VCaP (cell line): Measurements from ENCODE around the gene CDC5L.

Experiments used
- H3K27ac ChIP-seq: fragments of 450-650 bp; 2 replicates; pipeline ENCODE4 v1.5.1; 2017
- TF ChIP-seq, protein P1 (sequence below): fragments of 450-650 bp; conservative IDR thresholded peaks from 2 replicates; pipeline ENCODE4 v1.5.1; 2017; ENCODE audit warnings: mild to moderate bottlenecking, moderate library complexity

Gene CDC5L

DNA sequence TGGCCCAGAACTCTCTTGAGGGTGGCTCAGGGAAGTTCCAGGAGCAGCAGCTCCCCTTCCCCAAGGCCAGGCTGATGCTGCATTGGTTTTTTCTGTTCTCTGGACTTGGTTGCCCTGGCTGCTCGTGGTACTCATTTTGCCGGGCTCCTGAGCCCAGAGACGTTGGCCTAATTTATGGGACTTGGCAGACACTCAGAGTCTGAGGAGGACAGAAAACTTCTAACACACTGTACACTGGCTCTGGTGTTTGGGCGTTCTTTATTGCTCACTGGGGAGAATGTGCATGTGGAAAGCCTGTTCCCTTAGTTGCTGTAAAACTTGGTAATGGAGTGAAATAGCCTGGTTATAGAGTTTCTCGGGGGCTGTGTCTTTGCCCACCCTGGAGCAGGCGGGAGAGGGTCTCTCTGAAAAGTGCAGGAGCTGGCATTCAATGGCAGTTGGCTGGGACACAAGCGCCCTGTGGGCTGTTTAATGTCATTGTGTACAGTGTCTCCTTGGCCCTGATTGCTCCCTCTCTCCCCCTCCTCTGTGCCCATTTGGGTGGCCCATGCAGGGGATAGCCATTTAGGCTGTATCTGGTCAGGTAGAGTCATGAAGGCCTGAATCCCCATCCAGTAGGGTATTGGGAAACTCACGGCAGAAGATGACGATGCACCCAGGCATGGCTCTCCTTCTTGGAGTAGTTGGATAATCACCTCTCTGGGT lies 109.3 kb downstream of the CDC5L start:
- no peak overlapping the region for H3K27ac ChIP-seq
- TF ChIP-seq, protein P1, sequence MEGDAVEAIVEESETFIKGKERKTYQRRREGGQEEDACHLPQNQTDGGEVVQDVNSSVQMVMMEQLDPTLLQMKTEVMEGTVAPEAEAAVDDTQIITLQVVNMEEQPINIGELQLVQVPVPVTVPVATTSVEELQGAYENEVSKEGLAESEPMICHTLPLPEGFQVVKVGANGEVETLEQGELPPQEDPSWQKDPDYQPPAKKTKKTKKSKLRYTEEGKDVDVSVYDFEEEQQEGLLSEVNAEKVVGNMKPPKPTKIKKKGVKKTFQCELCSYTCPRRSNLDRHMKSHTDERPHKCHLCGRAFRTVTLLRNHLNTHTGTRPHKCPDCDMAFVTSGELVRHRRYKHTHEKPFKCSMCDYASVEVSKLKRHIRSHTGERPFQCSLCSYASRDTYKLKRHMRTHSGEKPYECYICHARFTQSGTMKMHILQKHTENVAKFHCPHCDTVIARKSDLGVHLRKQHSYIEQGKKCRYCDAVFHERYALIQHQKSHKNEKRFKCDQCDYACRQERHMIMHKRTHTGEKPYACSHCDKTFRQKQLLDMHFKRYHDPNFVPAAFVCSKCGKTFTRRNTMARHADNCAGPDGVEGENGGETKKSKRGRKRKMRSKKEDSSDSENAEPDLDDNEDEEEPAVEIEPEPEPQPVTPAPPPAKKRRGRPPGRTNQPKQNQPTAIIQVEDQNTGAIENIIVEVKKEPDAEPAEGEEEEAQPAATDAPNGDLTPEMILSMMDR = no peak

DNA sequence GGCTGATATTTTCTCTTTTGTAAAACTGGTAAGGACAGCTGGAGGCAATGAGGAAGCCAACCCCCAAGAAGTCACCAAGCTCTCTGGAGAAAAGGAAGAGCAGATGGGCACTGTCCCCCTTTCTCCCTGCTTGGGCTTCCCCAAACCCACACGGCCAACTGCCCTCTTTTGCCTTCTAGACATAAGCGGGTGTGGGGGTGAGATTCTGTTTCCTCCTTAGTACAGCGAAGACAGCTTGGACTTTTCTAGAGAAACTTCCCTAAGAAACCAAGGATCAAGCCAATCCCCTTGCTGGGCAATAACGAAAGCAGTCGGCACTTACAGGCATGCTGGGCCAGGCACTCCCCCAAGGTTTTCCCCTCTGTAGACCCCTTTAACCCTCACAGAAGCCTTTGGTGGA lies 110.3 kb downstream of the CDC5L start:
- no peak overlapping the region for H3K27ac ChIP-seq
- TF ChIP-seq, protein P1 = no peak

DNA sequence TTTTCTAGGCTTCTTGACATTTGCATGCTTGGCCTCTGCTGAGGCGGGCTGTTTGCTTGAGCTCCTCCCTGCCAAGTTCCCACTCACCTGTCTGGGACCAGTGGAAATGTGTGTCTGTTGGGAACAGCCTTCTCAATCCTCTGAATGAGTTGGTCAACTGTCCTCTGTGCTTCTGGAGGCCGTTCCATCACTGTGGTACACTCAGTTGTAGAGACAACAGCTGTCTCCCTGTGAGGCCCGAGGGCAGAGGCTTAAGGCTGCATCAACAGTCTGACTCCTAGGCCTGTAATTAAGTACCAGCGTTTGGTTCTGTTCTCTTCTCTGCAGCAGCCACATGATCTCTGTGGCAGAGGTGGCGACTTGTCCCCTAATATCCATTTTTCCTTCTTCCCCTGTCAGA lies 110.9 kb downstream of the CDC5L start:
- TF ChIP-seq, protein P1 = no peak
- H3K27ac ChIP-seq = no peak overlapping the region

DNA sequence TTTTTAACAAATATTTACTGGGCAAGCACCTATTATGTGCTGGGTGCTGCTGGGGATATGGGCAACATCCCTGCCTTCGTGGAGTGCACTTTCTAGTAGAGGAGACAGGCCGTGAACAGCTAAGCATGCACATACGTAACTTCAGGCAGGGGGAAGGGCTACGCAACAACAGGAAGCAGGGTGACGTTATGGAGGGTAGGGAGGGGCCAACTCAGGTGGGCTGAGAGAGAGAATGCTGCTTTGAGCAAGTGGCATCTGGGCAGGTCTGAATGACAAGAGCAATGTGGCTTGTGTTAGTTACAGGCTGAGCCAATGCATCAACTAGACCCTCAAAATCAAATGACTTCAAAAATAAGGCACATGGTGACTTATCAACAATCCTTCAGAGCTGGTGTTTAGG lies 112.1 kb downstream of the CDC5L start:
- TF ChIP-seq, protein P1 = no peak
- no peak overlapping the region for H3K27ac ChIP-seq
